ENCODE data around the gene PITPNB.

DNA sequence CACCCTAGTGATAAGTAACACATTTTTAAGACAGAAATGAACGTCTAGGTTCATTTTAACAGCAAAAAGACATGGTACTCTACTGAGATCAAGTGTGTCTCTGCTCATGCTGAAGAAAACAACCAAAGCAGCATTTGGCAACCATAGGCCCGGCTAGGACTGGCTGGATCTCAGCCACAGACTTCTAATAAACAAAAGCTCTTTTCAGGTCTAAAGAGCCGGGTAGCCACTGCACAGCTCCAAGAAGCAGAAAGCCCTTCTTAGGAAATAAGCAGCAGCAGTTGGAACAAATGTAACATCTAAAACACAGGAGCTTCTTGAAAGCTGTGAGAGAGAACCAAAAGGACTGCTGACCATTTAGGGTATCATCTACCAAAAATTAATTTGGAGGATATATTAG, 37.6 kb downstream of the PITPNB start:
- TF ChIP-seq CREB1 (CRISPR knock-in tag; IDR thresholded peaks at IDR 0.05; ENCODE audit: low read depth) (no peak), CTCF (conservative IDR thresholded peaks at IDR 0.05; ENCODE audit: low read depth in 2 of 2) (no peak), POLR2AphosphoS5 (IDR thresholded peaks at IDR 0.05; ENCODE audit: low read depth) (no peak), EZH2 (IDR thresholded peaks at IDR 0.05; ENCODE audit: low read depth, unreplicated experiment) (no peak), NANOG (IDR thresholded peaks at IDR 0.05; ENCODE audit: borderline replicate concordance) (no peak), ZNF114 (CRISPR knock-in tag; IDR thresholded peaks at IDR 0.05) (no peak), JUNB (IDR thresholded peaks at IDR 0.05; ENCODE audit: unreplicated experiment) (no peak), EZH2phosphoT487 (IDR thresholded peaks at IDR 0.05; ENCODE audit: unreplicated experiment) (no peak), STAT1 (IDR thresholded peaks at IDR 0.05; ENCODE audit: unreplicated experiment) (no peak), ETS1 (IDR thresholded peaks at IDR 0.05) (no peak), ZNF462 (CRISPR knock-in tag; IDR thresholded peaks at IDR 0.05) (no peak), ZNF331 (CRISPR knock-in tag; IDR thresholded peaks at IDR 0.05; ENCODE audit: low read depth) (no peak)
- TF ChIP-seq, protein P1, sequence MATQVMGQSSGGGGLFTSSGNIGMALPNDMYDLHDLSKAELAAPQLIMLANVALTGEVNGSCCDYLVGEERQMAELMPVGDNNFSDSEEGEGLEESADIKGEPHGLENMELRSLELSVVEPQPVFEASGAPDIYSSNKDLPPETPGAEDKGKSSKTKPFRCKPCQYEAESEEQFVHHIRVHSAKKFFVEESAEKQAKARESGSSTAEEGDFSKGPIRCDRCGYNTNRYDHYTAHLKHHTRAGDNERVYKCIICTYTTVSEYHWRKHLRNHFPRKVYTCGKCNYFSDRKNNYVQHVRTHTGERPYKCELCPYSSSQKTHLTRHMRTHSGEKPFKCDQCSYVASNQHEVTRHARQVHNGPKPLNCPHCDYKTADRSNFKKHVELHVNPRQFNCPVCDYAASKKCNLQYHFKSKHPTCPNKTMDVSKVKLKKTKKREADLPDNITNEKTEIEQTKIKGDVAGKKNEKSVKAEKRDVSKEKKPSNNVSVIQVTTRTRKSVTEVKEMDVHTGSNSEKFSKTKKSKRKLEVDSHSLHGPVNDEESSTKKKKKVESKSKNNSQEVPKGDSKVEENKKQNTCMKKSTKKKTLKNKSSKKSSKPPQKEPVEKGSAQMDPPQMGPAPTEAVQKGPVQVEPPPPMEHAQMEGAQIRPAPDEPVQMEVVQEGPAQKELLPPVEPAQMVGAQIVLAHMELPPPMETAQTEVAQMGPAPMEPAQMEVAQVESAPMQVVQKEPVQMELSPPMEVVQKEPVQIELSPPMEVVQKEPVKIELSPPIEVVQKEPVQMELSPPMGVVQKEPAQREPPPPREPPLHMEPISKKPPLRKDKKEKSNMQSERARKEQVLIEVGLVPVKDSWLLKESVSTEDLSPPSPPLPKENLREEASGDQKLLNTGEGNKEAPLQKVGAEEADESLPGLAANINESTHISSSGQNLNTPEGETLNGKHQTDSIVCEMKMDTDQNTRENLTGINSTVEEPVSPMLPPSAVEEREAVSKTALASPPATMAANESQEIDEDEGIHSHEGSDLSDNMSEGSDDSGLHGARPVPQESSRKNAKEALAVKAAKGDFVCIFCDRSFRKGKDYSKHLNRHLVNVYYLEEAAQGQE (IDR thresholded peaks at IDR 0.05; ENCODE audit: unreplicated experiment) = no peak
